Spleen (tissue), 7 donors: Measurements from ENCODE around the gene KCNJ12.

ENCODE experiments used
- CTCF ChIP-seq, 11 experiments: fragments of 200-600 bp in 7 of 11; fragments of 450-650 bp in 4 of 11; sonication (generic) in 4 of 11; IDR thresholded peaks in 8 of 11; conservative IDR thresholded peaks in 3 of 11; 1 replicate in 7 of 11; 2 replicates in 4 of 11; pipeline versions ENCODE4 v1.4.0 to v1.8.0; 2016 to 2021; ENCODE audit warnings: antibody characterized with exemption in 11 of 11, inconsistent platforms in 4 of 11, mild to moderate bottlenecking in 1 of 11
- POLR2A ChIP-seq, 3 donors: fragments of 450-650 bp; IDR thresholded peaks; one replicate each; pipeline ENCODE4 v1.5.1; 2017; ENCODE audit warnings: antibody characterized with exemption in 3 of 3, mild to moderate bottlenecking in 1 of 3
- donor health status: DM: no; HTN: no; CAD: no; lungs with moderate emphysema.
- donor health status: DM: no; HTN: no; CAD: no.
- donor health status: DM: no; HTN: no; CAD: no.

- TF ChIP-seq POLR2A (IDR thresholded peaks at IDR 0.05) (no peak), CTCF (IDR thresholded peaks at IDR 0.05 in 8 of 11, conservative IDR thresholded peaks at IDR 0.05 in 3 of 11) (no peak)
Measured at GRCh38 chr17:21460358-21460757, 84.2 kb downstream of the KCNJ12 start.
